ENCODE results near the gene GATA1.
A peak's percentile ranks its signal among the peaks of the same experiment; 100 is the strongest.

The GATA1 gene
- 0 reads per million in 4 donors for total RNA-seq

DNA sequence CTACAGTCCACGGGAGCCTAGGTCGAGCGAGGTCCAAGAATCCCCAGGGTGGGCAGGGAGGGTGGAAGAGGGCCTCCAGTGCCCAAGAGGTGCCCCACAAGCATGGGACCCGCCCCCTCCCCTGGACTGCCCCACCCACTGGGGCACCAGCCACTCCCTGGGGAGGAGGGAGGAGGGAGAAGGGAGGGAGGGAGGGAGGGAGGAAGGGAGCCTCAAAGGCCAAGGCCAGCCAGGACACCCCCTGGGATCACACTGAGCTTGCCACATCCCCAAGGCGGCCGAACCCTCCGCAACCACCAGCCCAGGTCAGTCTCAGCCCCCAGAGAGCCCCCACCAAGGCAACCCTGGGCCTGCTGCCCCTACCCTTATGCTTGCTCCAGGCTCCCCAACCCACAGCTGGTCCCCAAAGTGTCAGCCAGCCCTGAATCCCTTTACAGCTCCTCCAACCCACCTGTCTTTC lies at the start of gene GATA1:
Gene GATA1, plus strand, starts transcription at position 250 of the 460 bp plus-strand sequence. CDS start 4,520 bp downstream, outside the sequence.
- no peak for DNase-seq

DNA sequence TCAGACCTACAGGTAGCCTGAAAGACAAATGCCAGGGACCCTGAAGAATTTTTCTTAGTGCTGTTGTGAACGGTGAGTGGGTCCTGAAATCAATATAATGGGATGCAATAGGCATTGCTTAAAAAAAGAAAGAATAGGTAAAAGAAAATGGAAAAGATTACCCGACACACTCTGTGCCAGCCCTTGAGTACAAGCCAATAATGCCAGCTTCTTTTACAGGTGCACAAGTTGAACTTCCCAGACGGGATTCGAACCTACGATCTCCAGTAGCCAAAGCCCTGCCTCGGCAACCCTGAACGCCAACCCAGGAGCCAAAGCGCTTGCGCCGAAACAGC lies 49.5 kb upstream of the GATA1 start:
- no peak for DNase-seq

DNA sequence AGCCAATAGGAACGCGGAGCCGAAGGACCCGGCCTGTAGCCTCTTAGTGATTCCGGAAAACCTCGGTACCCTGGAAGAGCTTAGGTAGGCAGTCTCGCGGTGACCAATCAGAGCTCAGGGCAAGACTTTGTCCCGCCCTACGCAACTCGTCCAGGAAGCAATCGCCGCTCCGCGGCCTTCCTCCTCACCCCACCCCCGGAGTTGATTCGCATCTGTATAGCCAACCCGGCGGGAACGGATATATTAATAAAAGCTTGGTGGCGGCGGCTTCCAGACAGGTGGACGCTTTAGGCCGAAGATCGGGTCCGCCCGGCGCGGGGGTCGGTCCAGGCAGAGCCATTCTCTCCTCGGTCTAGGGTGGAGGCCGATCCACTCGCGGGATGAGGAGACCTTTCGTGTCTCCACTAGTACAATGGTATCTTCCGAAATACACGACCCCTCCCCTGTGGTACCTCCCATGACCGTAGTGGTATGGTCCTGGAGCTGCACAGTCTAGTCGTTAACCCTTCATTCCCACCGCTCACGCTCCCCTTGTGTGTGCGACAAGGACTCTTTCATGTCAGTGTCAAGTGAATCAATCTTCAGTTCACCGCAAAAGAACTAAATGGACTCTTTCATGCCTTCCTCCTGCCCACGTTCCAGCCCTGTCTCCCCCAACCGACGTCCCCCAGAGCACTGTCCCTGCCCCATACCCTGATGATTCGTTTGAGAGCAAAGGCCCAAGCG lies 49.0 kb upstream of the GATA1 start:
- peak; percentile 73 to 97 (median 81) for DNase-seq

DNA sequence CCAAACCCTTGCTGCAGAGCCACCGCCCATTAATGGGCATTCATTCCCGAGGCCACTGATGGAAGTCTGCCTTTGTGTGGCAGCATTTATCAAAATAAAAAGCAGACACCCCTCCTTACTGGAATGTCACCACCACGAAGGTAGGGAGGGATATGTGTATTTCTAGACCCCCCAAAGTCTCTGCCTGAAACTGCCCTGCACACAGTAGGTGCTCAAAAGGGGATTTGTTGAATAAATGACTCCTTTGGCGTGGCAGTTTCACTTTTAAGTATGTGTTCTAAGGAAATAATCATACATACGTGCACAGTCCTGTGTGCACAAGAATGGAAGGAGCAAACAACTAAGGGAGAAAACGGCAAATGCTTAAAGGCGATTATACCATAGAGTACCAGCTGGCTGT lies 48.5 kb upstream of the GATA1 start:
- DNase-seq, result no peak

DNA sequence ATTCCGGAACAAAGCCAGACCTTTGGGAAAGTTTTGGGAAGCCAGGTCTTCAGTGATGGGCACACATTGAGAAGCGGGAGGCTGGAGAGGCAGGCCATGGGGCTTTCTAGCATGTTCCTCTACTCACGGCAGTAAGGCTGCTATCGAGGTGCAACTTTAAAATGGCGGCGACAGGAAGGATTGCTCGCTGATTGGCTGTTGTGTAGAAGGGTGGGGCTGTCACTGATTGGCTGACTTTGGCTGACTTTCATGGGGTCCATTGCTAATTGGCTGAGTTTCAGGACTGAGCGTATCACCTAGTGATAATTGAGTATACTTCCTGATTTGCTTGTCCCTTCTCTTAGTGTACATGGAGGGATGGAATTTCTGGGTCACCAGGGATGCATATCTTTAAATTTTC lies 44.6 kb upstream of the GATA1 start:
- DNase-seq, result no peak

DNA sequence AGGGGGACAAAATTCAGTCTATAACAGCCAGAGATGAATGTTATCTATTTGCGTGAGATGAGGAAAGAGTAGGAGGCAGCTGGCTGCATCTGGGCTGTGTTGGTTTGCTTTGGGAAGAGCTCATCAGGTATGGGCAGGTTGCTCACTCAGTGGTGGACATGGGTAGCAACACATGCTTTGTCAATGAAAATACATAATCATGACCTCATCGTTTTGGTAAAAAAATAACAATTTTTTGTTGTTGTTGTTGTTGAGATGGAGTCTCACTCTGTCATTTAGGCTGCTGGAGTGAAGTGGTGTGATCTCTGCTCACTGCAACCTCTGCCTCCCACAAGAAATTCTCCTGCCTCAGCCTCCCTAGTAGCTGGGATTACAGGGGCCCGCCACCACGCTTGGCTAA lies 41.2 kb upstream of the GATA1 start:
- DNase-seq, result no peak

DNA sequence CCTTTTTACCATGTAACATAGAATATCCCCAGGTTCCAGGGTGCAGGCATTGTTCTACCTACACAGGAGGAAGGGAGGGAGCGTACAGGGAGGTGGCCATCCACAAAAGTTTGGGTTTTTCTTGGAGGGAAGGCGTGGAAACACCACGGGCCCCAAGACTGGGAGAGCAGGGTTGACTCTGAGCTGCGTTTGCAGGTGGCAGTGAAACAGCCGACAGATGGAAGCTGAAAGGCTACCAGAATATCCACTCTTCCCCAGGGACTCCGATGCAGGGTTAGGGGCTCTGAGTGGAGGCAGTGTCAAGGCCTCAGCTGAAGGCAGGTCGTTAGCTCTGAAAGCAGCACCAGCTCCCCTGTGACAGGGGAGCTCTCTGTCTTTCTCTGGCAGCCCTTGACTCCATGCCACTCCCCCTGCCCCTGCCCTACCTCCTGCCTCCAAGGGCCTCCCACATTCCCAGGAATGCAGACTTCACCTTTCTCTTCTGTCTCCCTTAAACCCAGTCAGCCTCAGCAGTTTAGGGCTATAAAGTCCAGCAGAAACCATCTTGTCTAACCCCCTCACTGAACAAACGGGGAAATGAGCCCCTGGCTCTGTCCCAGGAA lies 38.9 kb upstream of the GATA1 start:
- DNase-seq, result no peak

DNA sequence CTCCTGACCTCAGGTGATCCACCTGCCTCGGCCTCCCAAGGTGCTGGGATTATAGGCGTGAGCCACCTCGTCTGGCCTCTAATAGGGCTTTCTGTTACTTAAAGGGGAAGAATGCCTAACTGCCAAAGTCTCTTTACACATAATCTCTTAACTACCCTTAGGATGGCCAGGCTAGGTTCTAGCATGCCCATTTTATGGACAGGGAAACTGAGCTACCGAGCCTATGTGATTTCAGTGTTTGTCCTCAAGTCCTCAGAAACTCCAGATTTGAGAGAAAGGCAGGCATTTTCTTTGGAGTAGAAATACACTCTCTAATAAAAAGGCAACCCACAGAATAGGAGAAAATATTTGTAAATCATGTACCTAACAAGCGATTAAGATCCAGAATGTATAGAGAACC lies 37.2 kb upstream of the GATA1 start:
- DNase-seq, result no peak

DNA sequence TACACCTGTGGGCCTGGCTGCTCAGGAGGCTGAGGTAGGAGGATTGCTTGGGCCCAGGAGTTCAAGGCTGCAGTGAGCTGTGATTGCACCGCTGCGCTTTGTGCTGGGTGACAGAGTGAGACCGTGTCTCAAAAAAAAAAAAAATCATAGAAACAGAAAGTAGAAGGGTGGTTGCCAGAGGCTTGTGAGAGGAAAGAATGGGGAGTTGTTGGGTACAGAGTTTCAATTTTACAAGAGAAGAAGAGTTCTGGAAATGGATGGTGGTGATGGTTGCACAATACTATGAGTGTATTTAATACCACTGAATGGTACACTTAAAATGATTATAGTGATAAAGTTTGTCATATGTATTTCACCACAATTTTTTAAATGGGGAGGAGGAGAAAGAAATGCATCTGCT lies 35.0 kb upstream of the GATA1 start:
- DNase-seq, result peak in 1 of 5 donors; percentile 47

DNA sequence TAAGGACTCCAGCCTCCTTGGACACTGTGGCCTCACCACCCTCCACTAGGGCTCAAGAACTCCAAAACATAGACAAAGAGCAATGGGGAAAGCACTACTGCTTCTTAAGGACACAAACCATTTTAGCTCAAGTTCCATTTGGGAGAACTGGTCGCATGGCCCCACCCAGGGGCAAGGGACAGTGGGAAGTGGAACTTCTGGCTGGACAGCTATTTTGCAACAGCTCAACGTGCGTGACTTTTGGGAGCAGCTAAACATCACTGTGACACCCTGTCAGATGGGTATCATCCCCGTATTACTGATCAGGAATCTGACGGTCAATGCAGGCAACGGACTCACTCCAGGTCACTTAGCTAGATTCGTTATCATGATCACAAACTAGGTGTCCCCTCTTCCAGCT lies 33.9 kb upstream of the GATA1 start:
- DNase-seq, result no peak

DNA sequence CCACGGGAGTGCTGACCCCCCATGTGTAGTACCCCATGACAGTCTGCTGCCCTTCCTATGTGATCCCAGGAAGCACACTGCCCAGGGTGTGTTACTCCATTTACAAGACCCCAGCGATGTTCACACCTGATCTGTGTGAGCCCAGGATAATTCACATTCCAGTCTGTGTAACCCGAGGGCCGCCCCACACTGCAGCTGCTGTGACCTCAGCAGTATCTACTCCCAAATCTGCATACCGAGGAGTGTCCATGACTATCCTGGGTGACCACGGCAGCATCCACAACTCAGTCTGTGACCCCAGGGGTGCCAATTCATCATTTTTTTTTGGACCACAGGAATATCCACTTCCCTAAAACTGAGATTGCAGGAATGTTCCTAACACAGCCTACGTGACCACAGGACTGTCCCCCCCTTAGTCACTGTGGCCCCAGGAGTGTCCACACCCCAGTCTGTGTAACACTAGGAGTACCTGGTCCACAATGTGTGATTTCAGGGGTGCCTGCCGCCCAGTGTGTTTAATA lies 32.6 kb upstream of the GATA1 start:
- no peak for DNase-seq

DNA sequence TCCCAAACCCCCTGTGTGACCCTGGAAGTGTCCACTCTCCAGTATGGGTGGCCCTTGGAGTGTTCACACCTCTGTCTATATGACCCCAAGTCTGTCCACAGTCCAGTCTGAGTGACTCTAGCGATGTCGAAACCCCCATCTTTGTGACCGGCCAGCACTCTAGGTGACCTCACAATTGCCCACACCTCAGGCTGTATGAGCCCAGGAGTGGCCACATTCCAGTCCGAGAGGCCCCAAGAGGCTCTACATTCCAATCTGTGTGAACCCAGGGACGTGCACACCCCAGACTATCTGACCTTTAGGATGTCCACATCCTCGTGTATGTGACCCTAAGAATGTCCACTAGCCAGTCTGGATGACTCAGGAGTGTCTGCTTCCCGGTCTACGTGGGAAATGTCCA lies 32.2 kb upstream of the GATA1 start:
- no peak for DNase-seq

DNA sequence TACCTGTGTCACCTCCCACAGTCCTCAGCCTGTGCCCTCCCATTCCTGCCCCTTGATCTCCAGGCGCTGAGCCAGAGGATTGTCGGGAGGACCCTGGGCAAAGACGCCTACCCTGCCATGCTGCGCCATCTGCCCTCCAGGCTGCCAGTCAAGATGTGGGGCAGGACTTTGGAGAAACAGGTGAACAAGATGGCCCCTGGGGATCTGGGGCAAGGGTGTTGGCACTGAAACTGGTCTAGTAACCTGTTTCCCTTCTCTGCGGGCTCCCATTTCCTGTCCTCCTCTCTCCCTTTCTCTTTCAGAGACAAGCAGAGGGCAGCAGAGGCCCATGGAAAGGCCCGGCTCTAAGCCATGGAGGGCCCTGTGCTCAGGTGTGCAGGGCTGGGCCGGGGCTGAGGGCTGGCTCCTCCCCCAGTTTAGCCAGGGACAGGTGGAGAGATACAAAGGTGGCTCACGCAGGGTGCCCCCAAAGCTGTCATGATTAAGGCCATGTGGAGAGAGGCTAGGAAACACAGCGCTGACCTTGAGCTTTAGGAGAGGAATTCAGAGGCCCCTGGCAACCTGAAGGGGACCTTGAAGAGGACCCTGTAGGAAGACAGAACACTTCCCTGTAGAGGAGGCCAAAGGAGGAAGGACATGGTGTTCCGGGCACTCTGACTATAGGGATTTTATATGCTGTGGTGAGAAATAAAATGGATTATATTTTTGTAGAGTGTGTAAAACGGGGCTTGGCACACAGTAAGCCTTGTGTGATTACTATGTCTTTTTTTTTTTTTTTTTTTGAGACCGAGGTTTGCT lies 24.5 kb upstream of the GATA1 start, which contains the start of gene GLOD5:
Gene GLOD5, plus strand, starts transcription at position 74 of the 798 bp plus-strand sequence. Its CDS starts 44 bp downstream, at position 118.
- peak in 1 of 5 donors; percentile 47 for DNase-seq

DNA sequence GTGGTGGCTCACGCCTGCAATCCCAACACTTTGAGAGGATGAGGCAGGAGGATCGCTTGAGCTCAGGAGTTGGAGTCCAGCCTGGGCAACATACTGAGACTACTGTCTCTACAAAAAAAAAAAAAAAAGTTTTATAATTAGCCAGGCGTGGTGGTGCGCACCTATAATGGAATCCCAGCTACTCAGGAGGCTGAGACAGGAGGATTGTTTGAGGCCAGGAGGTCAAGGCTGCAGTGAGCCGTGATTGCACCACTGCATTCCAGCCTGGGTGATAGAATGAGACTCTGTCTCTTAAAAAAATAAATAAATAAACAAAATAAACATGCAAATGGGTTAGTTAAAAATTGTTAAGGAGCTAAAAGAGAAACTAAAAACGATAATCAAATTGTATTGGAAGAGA lies 17.2 kb upstream of the GATA1 start:
- DNase-seq, result no peak

DNA sequence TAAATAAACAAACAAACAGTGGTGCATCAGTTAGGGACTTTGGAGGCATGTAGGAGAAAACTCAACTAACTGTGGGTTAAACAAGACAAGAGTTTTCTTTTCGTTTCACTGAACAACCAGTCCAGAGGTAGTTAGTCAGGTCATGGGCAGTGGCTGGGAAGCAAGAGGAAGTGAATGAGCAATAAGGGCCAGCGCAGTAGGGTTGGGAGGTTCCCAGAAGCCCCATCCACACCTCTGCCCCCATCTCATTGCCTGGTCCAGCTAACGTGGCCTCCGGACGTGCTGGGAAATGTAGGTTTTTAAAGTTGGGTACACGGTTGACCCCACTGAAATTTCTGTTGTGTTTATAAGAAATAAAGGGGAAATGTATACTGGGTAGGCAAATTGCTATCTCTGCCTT lies 16.1 kb upstream of the GATA1 start:
- DNase-seq, result no peak

DNA sequence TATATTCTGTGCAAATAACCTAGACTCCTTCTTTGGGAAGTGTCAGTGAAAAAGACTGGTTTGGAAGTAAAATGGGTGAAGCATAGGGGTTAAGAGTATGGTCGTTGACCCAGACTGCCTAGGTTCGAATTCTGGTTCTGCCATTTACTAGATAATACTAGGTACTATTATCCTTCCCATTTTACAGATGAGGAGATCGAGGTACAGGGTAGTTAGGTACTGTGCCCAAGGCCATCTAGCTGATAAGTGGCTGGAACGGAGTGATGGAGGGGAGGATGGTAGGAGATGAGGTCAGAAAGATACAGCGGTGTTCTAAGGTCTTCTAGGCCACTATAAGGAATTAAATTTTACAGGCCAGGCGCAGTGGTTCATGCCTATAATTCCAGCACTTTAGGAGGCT lies 13.8 kb upstream of the GATA1 start:
- no peak for DNase-seq

DNA sequence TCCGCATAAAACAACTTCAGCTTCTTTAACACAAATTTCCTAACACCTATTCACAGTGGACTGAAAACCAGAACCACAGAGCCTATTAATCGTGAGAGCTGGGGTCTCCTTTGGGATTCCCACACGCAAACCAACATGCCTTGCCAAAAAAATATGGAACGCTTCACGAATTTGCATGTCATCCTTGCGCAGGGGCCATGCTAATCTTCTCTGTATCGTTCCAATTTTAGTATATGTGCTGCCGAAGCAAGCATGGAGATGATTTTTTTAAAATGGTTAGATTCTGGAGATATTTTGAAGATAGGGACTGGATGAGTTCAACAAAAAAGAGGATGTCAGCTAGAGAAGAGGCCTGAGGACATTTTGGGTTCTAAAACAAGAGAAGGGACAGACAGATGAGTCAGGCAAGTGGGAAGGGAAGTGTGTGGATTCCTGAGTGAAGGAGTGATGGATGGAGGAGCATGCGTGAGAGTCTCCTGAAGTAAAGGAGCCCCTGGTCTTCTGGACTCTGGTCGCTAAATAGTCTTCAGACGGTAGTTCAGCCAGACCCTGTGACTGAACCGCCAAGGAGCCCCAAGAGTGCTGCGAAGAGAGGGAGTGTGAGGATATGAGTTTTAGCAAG lies 9.5 kb upstream of the GATA1 start:
- no peak for DNase-seq

DNA sequence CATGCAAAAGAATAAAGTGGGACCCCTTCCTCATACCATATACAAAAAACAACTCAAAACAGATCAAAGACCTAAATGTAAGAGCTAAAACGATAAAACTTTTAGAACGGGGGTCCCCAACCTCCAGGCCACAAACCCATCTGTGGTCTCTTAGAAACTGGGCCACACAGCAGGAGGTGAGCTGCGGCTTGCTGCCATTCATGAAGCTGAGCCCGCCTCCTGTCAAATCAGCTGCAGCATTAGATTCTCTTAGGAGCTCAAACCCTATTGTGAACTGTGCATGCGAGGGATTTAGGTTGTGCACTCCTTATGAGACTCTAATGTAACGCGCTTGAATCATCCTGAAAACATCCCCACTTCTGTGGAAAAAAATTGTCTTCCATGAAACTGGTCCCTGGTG lies 7.0 kb upstream of the GATA1 start:
- no peak for DNase-seq

DNA sequence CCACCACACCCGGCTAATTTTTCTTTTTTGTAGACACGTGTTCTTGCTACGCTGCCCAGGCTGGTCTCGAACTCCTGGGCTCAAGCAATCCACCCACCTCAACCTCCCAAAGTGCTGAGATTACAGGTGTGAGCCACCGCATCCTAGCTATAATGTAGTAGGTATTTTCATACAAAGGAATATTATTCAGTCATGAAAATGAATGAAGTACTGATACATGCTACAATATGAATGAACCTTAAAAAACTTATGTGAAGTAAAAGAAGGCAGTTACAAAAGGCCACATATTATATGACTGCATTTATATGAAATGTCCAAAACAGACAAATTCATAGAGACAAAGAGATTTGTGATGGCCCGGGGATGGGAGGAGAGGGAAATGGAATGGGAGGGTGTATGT lies 4.7 kb upstream of the GATA1 start:
- DNase-seq, result no peak

DNA sequence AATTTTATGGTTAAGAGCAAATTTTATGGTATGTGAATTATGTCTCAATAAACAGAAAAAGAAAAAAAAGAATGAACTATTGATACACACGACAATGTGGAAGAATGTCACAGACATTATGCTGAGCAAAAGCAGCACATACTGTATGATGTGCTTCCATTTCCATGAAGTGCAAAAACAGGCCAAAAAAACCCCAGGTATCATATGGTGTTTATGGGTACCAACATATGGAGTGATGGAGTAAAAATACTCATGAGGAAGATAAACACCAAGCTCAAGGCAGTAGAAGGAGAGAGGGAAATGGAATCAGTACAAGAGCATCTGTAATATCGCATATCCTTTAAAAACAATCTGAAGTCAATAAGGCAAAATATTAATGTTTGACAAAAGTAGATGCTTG lies 4.2 kb upstream of the GATA1 start:
- no peak for DNase-seq

DNA sequence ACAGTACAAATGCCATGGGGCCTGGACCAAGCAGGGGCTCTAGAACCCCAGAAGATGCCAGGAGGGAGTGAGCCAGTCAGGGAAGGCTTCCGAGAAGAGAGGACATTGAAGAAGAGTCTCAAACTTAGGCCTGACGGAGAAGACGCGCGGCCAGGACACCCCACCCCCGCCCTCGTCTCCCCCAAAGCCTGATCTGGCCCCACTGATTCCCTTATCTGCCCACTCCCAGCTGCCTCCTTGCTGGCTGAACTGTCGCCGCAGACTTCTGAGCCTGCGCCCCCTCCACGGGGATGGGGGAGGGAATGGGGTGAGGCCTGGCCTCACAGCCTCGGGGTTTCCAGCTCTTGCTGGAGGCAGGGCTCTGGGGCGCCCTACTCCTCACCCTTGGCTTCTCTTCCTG lies 3.6 kb upstream of the GATA1 start:
- no peak for DNase-seq

DNA sequence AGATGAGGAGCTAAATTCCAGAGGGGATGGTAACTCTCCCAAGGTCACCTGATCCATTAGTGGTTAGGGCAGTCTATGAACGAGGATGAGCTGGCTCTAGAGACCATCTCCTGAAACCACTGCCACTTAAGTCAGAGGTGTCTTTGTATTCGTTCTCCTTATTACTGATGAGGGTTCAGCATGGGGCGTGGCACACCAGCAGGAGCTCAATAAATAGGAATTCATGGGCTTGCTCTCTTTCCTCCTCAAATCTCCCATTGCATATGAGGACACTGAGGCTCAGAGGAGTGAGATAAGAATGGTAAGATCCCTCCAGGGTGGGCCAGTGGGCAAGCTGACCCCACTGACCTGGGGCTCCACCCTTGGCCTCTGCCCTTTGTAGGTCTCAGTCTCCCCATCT lies 1.7 kb upstream of the GATA1 start:
- DNase-seq, result no peak

DNA sequence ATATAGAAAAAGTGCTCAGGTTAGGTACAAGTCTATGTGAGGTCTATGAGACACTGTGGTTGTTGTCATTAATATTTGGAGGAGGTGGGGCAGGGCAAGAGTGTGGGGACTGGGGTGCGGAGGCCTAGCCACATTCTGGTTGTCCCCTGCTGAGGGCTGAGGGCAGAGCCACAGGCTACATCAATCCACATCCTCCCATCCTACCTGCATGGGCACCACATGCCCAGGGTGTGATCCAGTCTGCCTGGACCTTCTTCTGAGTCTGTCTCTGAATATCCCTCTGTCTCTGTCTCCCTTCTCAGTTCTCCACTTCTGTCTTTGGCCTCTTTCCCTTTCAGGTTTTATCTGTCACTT lies 1.2 kb upstream of the GATA1 start:
- no peak for DNase-seq
